VCaP (cell line): Measurements from ENCODE around the gene KIF23.
A peak's percentile ranks its signal among the peaks of the same experiment; 100 is the strongest.

Experiments
- H3K27ac ChIP-seq: fragments of 450-650 bp; 2 replicates; pipeline ENCODE4 v1.5.1; 2017
- CTCF ChIP-seq: fragments of 450-650 bp; conservative IDR thresholded peaks from 2 replicates; pipeline ENCODE4 v1.5.1; 2017; ENCODE audit warnings: mild to moderate bottlenecking, moderate library complexity

Gene KIF23

GRCh38 chr15:69395991-69396390 is 18.2 kb upstream of the KIF23 start:
- TF ChIP-seq CTCF = no peak

GRCh38 chr15:69398491-69398891 is 15.7 kb upstream of the KIF23 start:
- no peak overlapping the region for H3K27ac ChIP-seq
- TF ChIP-seq CTCF = no peak

More at GRCh38 chr15:69395991-69396390, 18.2 kb upstream of the KIF23 start:
- no peak overlapping the region for H3K27ac ChIP-seq

GRCh38 chr15:69400850-69401249 is 13.3 kb upstream of the KIF23 start:
- no peak for TF ChIP-seq CTCF
- H3K27ac ChIP-seq = no peak overlapping the region

- no peak overlapping the region for H3K27ac ChIP-seq
- TF ChIP-seq CTCF = no peak
These were observed 11.3 kb upstream of the KIF23 start for GRCh38 chr15:69402816-69403215.

- no peak overlapping the region for H3K27ac ChIP-seq
- no peak for TF ChIP-seq CTCF
These were observed 10.6 kb upstream of the KIF23 start for GRCh38 chr15:69403594-69403993.

- H3K27ac ChIP-seq = peak overlapping the region; percentile 20; the same call in 1 of the 2 replicates
- no peak for TF ChIP-seq CTCF
These were observed 9.0 kb upstream of the KIF23 start for GRCh38 chr15:69405110-69405509.

GRCh38 chr15:69407719-69408400 is 6.3 kb upstream of the KIF23 start:
- no peak for TF ChIP-seq CTCF
- H3K27ac ChIP-seq = no peak overlapping the region
